Measurements from ENCODE around the gene CCR3. TPM values are rescaled to one million over a fixed set of nuclear protein-coding genes. Genes with fewer than 3 reads are reported as not detected.

CCR3 gene
- not detected in 2 replicates for total RNA-seq (ENCODE audit: low replicate concordance)

- H3K27me3 ChIP-seq: no peaks in the 10 kb centered on the region
- no peak within 1 kb of the TSS for H3K9ac ChIP-seq
- no peak within 1 kb of the TSS for H3K4me3 ChIP-seq
- no peaks in the 10 kb centered on the region for H3K4me1 ChIP-seq
- no peak within 1 kb of the TSS for H3K4me2 ChIP-seq
- no peak within 1 kb of the TSS for H3K4me3 Mint-ChIP-seq
- no peak within 1 kb of the TSS for H2AFZ ChIP-seq (replicated peaks)
- H3K9me3 ChIP-seq (ENCODE audit: low read depth): no peaks in the 10 kb centered on the region
- no peak within 1 kb of the TSS for H3K27ac ChIP-seq
- H3K4me1 Mint-ChIP-seq: no peaks in the 10 kb centered on the region
- no peak within 1 kb of the TSS for H3K27ac Mint-ChIP-seq
- H3K27me3 Mint-ChIP-seq (ENCODE audit: insufficient read depth, low read depth): peaks cover 4% of the 10 kb centered on the region
- no peaks in the 10 kb centered on the region for H3F3A ChIP-seq (ENCODE audit: low read depth)
- no peaks in the 10 kb centered on the region for H3K79me2 ChIP-seq (ENCODE audit: low read depth)
- no peak for DNase-seq (ENCODE audit: low spot score)
- no peaks in the 10 kb centered on the region for H3K36me3 ChIP-seq
- H3K9me3 Mint-ChIP-seq: no peaks in the 10 kb centered on the region
- no peaks in the 10 kb centered on the region for H3K36me3 Mint-ChIP-seq
- H4K20me1 ChIP-seq (ENCODE audit: low read depth): no peaks in the 10 kb centered on the region
- TF ChIP-seq EZH2phosphoT487 (IDR thresholded peaks at IDR 0.05) (no peak), EZH2 (IDR thresholded peaks at IDR 0.05) (no peak), CTCF (IDR thresholded peaks at IDR 0.05) (no peak)
These were observed at the start of gene CCR3 for GRCh38 chr3:46242120-46242519. TSS of gene CCR3 (plus strand) at chr3:46242460. CDS start at chr3:46265159, 22,699 bp downstream.

- no peak for TF ChIP-seq EZH2phosphoT487 (IDR thresholded peaks at IDR 0.05)
- no peak for TF ChIP-seq EZH2 (IDR thresholded peaks at IDR 0.05)
- no peak for TF ChIP-seq CTCF (IDR thresholded peaks at IDR 0.05)
- peaks cover 3% of the 10 kb centered on the region for H3K36me3 Mint-ChIP-seq
- no peak overlapping the region for H3K9ac ChIP-seq
- no peak overlapping the region for H3K4me3 ChIP-seq
- no peak overlapping the region for H3K4me3 Mint-ChIP-seq
- H3K27ac Mint-ChIP-seq: no peak overlapping the region
- no peaks in the 10 kb centered on the region for H4K20me1 ChIP-seq (ENCODE audit: low read depth)
- H3K9me3 Mint-ChIP-seq: peaks cover 11% of the 10 kb centered on the region
- H3K27me3 ChIP-seq: no peaks in the 10 kb centered on the region
- H3K4me1 Mint-ChIP-seq: no peaks in the 10 kb centered on the region
- H3K36me3 ChIP-seq: no peaks in the 10 kb centered on the region
- H3K4me1 ChIP-seq: no peaks in the 10 kb centered on the region
- no peaks in the 10 kb centered on the region for H3F3A ChIP-seq (ENCODE audit: low read depth)
- DNase-seq (ENCODE audit: low spot score): no peak
- H3K27ac ChIP-seq: no peak overlapping the region
- no peak overlapping the region for H3K4me2 ChIP-seq
- no peaks in the 10 kb centered on the region for H3K79me2 ChIP-seq (ENCODE audit: low read depth)
- H2AFZ ChIP-seq (replicated peaks): no peak overlapping the region
- no peaks in the 10 kb centered on the region for H3K9me3 ChIP-seq (ENCODE audit: low read depth)
- peaks cover 2% of the 10 kb centered on the region for H3K27me3 Mint-ChIP-seq (ENCODE audit: insufficient read depth, low read depth)
These were observed 49.3 kb upstream of the CCR3 start for GRCh38 chr3:46192939-46193338.

- Histone ChIP-seq H3K9ac (no peak overlapping the region), H3K4me2 (no peak overlapping the region), H2AFZ (replicated peaks) (no peak overlapping the region), H3K9me3 (ENCODE audit: low read depth) (no peaks in the 10 kb centered on the region), H3K36me3 (no peaks in the 10 kb centered on the region), H4K20me1 (ENCODE audit: low read depth) (no peaks in the 10 kb centered on the region), H3K27ac (no peak overlapping the region), H3K4me1 (no peaks in the 10 kb centered on the region), H3K27me3 (no peaks in the 10 kb centered on the region), H3K4me3 (no peak overlapping the region), H3F3A (ENCODE audit: low read depth) (no peaks in the 10 kb centered on the region), H3K79me2 (ENCODE audit: low read depth) (no peaks in the 10 kb centered on the region)
- Mint-ChIP-seq H3K4me3 (no peak overlapping the region), H3K27me3 (ENCODE audit: insufficient read depth, low read depth) (peaks cover 2% of the 10 kb centered on the region), H3K36me3 (peaks cover 3% of the 10 kb centered on the region), H3K4me1 (no peaks in the 10 kb centered on the region), H3K9me3 (peaks cover 11% of the 10 kb centered on the region), H3K27ac (no peak overlapping the region)
- no peak for DNase-seq (ENCODE audit: low spot score)
- TF ChIP-seq EZH2phosphoT487 (IDR thresholded peaks at IDR 0.05) (no peak), CTCF (IDR thresholded peaks at IDR 0.05) (no peak), EZH2 (IDR thresholded peaks at IDR 0.05) (no peak)
These were observed 48.8 kb upstream of the CCR3 start for GRCh38 chr3:46193436-46193835.

Data from neural progenitor cell (in vitro differentiated cells).